ENCODE measurements around the gene S100A6. TPM values are rescaled to one million over a fixed set of nuclear protein-coding genes. Genes with fewer than 3 reads are reported as not detected.

The S100A6 gene
- total RNA-seq, 1 experiment from 2014 or later: 19.2 TPM

DNA sequence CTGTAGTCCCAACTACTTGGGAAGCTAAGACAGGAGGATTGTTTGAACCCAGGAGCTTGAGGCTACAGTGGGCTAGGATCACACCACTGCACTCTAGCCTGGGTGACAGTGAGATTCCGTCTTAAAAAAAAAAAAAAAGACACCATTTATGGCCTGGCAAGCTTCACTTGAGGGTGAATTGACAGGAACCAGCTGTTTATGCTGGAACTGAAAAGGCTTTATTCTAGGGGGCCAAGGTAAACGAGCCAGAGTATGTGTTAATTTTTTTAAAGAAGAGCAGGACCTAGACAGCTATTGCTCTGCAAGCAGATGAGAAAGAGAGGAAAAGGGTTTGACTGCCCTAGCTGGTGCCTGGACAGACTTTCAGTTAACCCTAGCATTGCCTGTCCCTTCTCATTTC, 37.0 kb downstream of the S100A6 start (continued):
- no peak for TF ChIP-seq USF1 (CRISPR knock-in tag; IDR thresholded peaks at IDR 0.05)
- no peak for TF ChIP-seq IRF1 (CRISPR knock-in tag; IDR thresholded peaks at IDR 0.05)
- TF ChIP-seq ZSCAN18 (CRISPR knock-in tag; IDR thresholded peaks at IDR 0.05): no peak
- TF ChIP-seq, protein P1, sequence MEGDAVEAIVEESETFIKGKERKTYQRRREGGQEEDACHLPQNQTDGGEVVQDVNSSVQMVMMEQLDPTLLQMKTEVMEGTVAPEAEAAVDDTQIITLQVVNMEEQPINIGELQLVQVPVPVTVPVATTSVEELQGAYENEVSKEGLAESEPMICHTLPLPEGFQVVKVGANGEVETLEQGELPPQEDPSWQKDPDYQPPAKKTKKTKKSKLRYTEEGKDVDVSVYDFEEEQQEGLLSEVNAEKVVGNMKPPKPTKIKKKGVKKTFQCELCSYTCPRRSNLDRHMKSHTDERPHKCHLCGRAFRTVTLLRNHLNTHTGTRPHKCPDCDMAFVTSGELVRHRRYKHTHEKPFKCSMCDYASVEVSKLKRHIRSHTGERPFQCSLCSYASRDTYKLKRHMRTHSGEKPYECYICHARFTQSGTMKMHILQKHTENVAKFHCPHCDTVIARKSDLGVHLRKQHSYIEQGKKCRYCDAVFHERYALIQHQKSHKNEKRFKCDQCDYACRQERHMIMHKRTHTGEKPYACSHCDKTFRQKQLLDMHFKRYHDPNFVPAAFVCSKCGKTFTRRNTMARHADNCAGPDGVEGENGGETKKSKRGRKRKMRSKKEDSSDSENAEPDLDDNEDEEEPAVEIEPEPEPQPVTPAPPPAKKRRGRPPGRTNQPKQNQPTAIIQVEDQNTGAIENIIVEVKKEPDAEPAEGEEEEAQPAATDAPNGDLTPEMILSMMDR (IDR thresholded peaks at IDR 0.05): no peak
- TF ChIP-seq KAT7 (CRISPR knock-in tag; IDR thresholded peaks at IDR 0.05; ENCODE audit: borderline replicate concordance): no peak
- TF ChIP-seq, protein P2, sequence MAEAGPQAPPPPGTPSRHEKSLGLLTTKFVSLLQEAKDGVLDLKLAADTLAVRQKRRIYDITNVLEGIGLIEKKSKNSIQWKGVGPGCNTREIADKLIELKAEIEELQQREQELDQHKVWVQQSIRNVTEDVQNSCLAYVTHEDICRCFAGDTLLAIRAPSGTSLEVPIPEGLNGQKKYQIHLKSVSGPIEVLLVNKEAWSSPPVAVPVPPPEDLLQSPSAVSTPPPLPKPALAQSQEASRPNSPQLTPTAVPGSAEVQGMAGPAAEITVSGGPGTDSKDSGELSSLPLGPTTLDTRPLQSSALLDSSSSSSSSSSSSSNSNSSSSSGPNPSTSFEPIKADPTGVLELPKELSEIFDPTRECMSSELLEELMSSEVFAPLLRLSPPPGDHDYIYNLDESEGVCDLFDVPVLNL (CRISPR knock-in tag; IDR thresholded peaks at IDR 0.05; ENCODE audit: borderline replicate concordance, low read depth): no peak
- no peak for TF ChIP-seq NR2C2 (CRISPR knock-in tag; IDR thresholded peaks at IDR 0.05)
- TF ChIP-seq, protein P3, sequence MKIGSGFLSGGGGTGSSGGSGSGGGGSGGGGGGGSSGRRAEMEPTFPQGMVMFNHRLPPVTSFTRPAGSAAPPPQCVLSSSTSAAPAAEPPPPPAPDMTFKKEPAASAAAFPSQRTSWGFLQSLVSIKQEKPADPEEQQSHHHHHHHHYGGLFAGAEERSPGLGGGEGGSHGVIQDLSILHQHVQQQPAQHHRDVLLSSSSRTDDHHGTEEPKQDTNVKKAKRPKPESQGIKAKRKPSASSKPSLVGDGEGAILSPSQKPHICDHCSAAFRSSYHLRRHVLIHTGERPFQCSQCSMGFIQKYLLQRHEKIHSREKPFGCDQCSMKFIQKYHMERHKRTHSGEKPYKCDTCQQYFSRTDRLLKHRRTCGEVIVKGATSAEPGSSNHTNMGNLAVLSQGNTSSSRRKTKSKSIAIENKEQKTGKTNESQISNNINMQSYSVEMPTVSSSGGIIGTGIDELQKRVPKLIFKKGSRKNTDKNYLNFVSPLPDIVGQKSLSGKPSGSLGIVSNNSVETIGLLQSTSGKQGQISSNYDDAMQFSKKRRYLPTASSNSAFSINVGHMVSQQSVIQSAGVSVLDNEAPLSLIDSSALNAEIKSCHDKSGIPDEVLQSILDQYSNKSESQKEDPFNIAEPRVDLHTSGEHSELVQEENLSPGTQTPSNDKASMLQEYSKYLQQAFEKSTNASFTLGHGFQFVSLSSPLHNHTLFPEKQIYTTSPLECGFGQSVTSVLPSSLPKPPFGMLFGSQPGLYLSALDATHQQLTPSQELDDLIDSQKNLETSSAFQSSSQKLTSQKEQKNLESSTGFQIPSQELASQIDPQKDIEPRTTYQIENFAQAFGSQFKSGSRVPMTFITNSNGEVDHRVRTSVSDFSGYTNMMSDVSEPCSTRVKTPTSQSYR (CRISPR knock-in tag; IDR thresholded peaks at IDR 0.05): no peak
- no peak for TF ChIP-seq SP1 (CRISPR knock-in tag; conservative IDR thresholded peaks at IDR 0.05)
- TF ChIP-seq NFYB (CRISPR knock-in tag; conservative IDR thresholded peaks at IDR 0.05; ENCODE audit: low read depth): no peak

GRCh38 chr1:153495536-153495935, 40.3 kb downstream of the S100A6 start:
- CTCF ChIA-PET: interaction anchor here (0.6 to 4.3 kb wide), 39 partner anchors 8 to 236 kb away, joined by 3 to 169 read pairs (median 7); partner anchors contain the start of genes CHTOP, PGLYRP3, PGLYRP4 and S100A13
- no peak for ATAC-seq
- Mint-ChIP-seq H3K4me3 (no peak overlapping the region), H3K4me1 (peaks cover 20% of the 10 kb centered on the region), H3K27me3 (ENCODE audit: low read depth) (no peaks in the 10 kb centered on the region; the same call in 1 of the 2 replicates), H3K27ac (peak overlapping the region; percentile 8; the same call in 1 of the 2 replicates), H3K9me3 (no peaks in the 10 kb centered on the region), H3K36me3 (no peaks in the 10 kb centered on the region)
- POLR2A ChIA-PET: interaction anchor here (0.5 to 1.6 kb wide), 5 partner anchors 29 to 1871 kb away, joined by 3 to 7 read pairs (median 5); partner anchors contain the start of gene CHTOP
- DNase-seq (ENCODE audit: low spot score): no peak
- no peak for TF ChIP-seq NR2C2 (CRISPR knock-in tag; IDR thresholded peaks at IDR 0.05)
- TF ChIP-seq CBFB (CRISPR knock-in tag; IDR thresholded peaks at IDR 0.05; ENCODE audit: low read depth): no peak
- TF ChIP-seq JUN (CRISPR knock-in tag; IDR thresholded peaks at IDR 0.05): no peak
- no peak for TF ChIP-seq MXD4 (CRISPR knock-in tag; IDR thresholded peaks at IDR 0.05; ENCODE audit: borderline replicate concordance)
- TF ChIP-seq, protein P1 (IDR thresholded peaks at IDR 0.05): no peak
- no peak for TF ChIP-seq ZNF263 (CRISPR knock-in tag; IDR thresholded peaks at IDR 0.05; ENCODE audit: low read depth)
- no peak for TF ChIP-seq TP53 (CRISPR knock-in tag; IDR thresholded peaks at IDR 0.05)
- no peak for TF ChIP-seq MYBL2 (CRISPR knock-in tag; IDR thresholded peaks at IDR 0.05)
- no peak for TF ChIP-seq GRHL2 (CRISPR knock-in tag; IDR thresholded peaks at IDR 0.05; ENCODE audit: insufficient replicate concordance, severe bottlenecking)
- no peak for TF ChIP-seq ZNF121 (CRISPR knock-in tag; IDR thresholded peaks at IDR 0.05)
- TF ChIP-seq EMX1 (CRISPR knock-in tag; IDR thresholded peaks at IDR 0.05): no peak
- TF ChIP-seq, protein P4, sequence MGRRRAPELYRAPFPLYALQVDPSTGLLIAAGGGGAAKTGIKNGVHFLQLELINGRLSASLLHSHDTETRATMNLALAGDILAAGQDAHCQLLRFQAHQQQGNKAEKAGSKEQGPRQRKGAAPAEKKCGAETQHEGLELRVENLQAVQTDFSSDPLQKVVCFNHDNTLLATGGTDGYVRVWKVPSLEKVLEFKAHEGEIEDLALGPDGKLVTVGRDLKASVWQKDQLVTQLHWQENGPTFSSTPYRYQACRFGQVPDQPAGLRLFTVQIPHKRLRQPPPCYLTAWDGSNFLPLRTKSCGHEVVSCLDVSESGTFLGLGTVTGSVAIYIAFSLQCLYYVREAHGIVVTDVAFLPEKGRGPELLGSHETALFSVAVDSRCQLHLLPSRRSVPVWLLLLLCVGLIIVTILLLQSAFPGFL (CRISPR knock-in tag; IDR thresholded peaks at IDR 0.05; ENCODE audit: borderline replicate concordance): no peak
- no peak for TF ChIP-seq NR1H2 (CRISPR knock-in tag; IDR thresholded peaks at IDR 0.05)
- TF ChIP-seq NFATC4 (CRISPR knock-in tag; IDR thresholded peaks at IDR 0.05): no peak
- no peak for TF ChIP-seq KAT7 (CRISPR knock-in tag; IDR thresholded peaks at IDR 0.05; ENCODE audit: borderline replicate concordance)
- no peak for TF ChIP-seq RORB (CRISPR knock-in tag; IDR thresholded peaks at IDR 0.05)
- no peak for TF ChIP-seq SOX15 (CRISPR knock-in tag; IDR thresholded peaks at IDR 0.05)
- no peak for TF ChIP-seq ATF1 (CRISPR knock-in tag; IDR thresholded peaks at IDR 0.05)
